ENCODE measurements around the gene VPS13C.
"Not testable (repeated sequence)": the region's sequence is repeated elsewhere in the genome, so short reads cannot be mapped to it uniquely, and the experiment has no call there.

VPS13C gene

DNA sequence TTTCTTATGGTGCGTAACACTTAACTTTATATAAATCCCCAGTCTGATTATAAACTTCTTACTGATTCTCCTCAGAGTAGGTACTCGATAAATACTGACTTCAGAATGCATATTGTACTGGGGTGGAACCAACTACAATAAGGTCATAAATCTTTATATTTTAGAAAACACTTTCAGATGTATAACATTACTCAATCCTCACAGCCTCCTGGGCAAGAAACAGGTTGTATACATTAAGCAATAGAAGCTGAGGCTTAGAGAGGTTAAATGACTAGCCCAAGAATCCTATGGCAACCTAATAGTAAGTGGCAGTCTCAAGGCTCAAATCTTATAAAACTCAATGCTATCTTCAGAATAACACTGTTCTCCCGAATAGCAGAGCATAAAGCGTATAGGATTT lies 9.1 kb downstream of the VPS13C start:
- H4K20me1 ChIP-seq (ENCODE audit: insufficient read depth) = no peaks in the 10 kb centered on the region
- TF ChIP-seq CTCF (conservative IDR thresholded peaks at IDR 0.05; ENCODE audit: low read depth, low read length) = no peak

GRCh38 chr15:62050115-62050514 lies 10.1 kb downstream of the VPS13C start:
- H3K4me3 ChIP-seq (IDR thresholded peaks at IDR 0.05; ENCODE audit: insufficient read depth, low read depth, low read length) = no peak overlapping the region
- H3K9ac ChIP-seq = no peak overlapping the region
- H2AFZ ChIP-seq (ENCODE audit: low read depth) = no peak overlapping the region
- H3K27ac ChIP-seq = no peak overlapping the region
- H3K4me2 ChIP-seq = no peak overlapping the region
- H4K20me1 ChIP-seq (ENCODE audit: insufficient read depth) = no peaks in the 10 kb centered on the region
- TF ChIP-seq CTCF (conservative IDR thresholded peaks at IDR 0.05; ENCODE audit: low read depth, low read length) = no peak
- no peaks in the 10 kb centered on the region for H3K36me3 ChIP-seq (ENCODE audit: insufficient read depth)
- H3K79me2 ChIP-seq (ENCODE audit: insufficient read depth, low read depth) = peaks cover 31% of the 10 kb centered on the region
- H3K4me1 ChIP-seq (ENCODE audit: low read depth, poor library complexity, severe bottlenecking) = peaks cover 30% of the 10 kb centered on the region
- no peaks in the 10 kb centered on the region for H3K27me3 ChIP-seq (ENCODE audit: insufficient read depth, low read depth)

More for the DNA sequence above, 9.1 kb downstream of the VPS13C start:
- Histone ChIP-seq H2AFZ (ENCODE audit: low read depth) (no peak overlapping the region), H3K79me2 (ENCODE audit: insufficient read depth, low read depth) (peaks cover 37% of the 10 kb centered on the region), H3K4me1 (ENCODE audit: low read depth, poor library complexity, severe bottlenecking) (peaks cover 20% of the 10 kb centered on the region), H3K4me3 (IDR thresholded peaks at IDR 0.05; ENCODE audit: insufficient read depth, low read depth, low read length) (no peak overlapping the region), H3K27ac (no peak overlapping the region), H3K9ac (no peak overlapping the region), H3K27me3 (ENCODE audit: insufficient read depth, low read depth) (no peaks in the 10 kb centered on the region), H3K36me3 (ENCODE audit: insufficient read depth) (no peaks in the 10 kb centered on the region), H3K4me2 (no peak overlapping the region)

GRCh38 chr15:62048254-62048653 lies 12.0 kb downstream of the VPS13C start:
- H3K4me1 ChIP-seq (ENCODE audit: low read depth, poor library complexity, severe bottlenecking) = peaks cover 36% of the 10 kb centered on the region
- not testable (repeated sequence) for H3K36me3 ChIP-seq (ENCODE audit: insufficient read depth); H2AFZ ChIP-seq (ENCODE audit: low read depth); H3K4me2 ChIP-seq; H3K27ac ChIP-seq; H4K20me1 ChIP-seq (ENCODE audit: insufficient read depth); H3K4me3 ChIP-seq (IDR thresholded peaks at IDR 0.05; ENCODE audit: insufficient read depth, low read depth, low read length); H3K9ac ChIP-seq; H3K27me3 ChIP-seq (ENCODE audit: insufficient read depth, low read depth)
- H3K79me2 ChIP-seq (ENCODE audit: insufficient read depth, low read depth) = peaks cover 24% of the 10 kb centered on the region; the same call in 1 of the 2 replicates

- Histone ChIP-seq H3K4me3 (IDR thresholded peaks at IDR 0.05; ENCODE audit: insufficient read depth, low read depth, low read length) (no peak overlapping the region), H3K27ac (no peak overlapping the region), H3K27me3 (ENCODE audit: insufficient read depth, low read depth) (no peaks in the 10 kb centered on the region), H3K36me3 (ENCODE audit: insufficient read depth) (no peaks in the 10 kb centered on the region), H4K20me1 (ENCODE audit: insufficient read depth) (no peaks in the 10 kb centered on the region), H2AFZ (ENCODE audit: low read depth) (no peak overlapping the region), H3K79me2 (ENCODE audit: insufficient read depth, low read depth) (peaks cover 20% of the 10 kb centered on the region; the same call in 1 of the 2 replicates), H3K4me1 (ENCODE audit: low read depth, poor library complexity, severe bottlenecking) (peaks cover 31% of the 10 kb centered on the region), H3K9ac (no peak overlapping the region), H3K4me2 (no peak overlapping the region)
- TF ChIP-seq CTCF (conservative IDR thresholded peaks at IDR 0.05; ENCODE audit: low read depth, low read length) = no peak
These were observed 12.9 kb downstream of the VPS13C start for GRCh38 chr15:62047282-62047827.

- H3K4me1 ChIP-seq (ENCODE audit: low read depth, poor library complexity, severe bottlenecking) = peaks cover 31% of the 10 kb centered on the region
- peak overlapping the region; percentile 73 for H3K27ac ChIP-seq
- no peaks in the 10 kb centered on the region for H3K36me3 ChIP-seq (ENCODE audit: insufficient read depth)
- H4K20me1 ChIP-seq (ENCODE audit: insufficient read depth) = no peaks in the 10 kb centered on the region
- H2AFZ ChIP-seq (ENCODE audit: low read depth) = peak overlapping the region; percentile 50; the same call in 1 of the 2 replicates
- H3K27me3 ChIP-seq (ENCODE audit: insufficient read depth, low read depth) = no peaks in the 10 kb centered on the region
- H3K9ac ChIP-seq = peak overlapping the region; percentile 55; the same call in 1 of the 2 replicates
- H3K79me2 ChIP-seq (ENCODE audit: insufficient read depth, low read depth) = peaks cover 15% of the 10 kb centered on the region; the same call in 1 of the 2 replicates
- no peak for TF ChIP-seq CTCF (conservative IDR thresholded peaks at IDR 0.05; ENCODE audit: low read depth, low read length)
- H3K4me2 ChIP-seq = peak overlapping the region; percentile 48
- no peak overlapping the region for H3K4me3 ChIP-seq (IDR thresholded peaks at IDR 0.05; ENCODE audit: insufficient read depth, low read depth, low read length)
These were observed 14.0 kb downstream of the VPS13C start for GRCh38 chr15:62046078-62046743.

Data from KMS-11 (cell line).